Measurements from ENCODE around the gene CDH12.

DNA sequence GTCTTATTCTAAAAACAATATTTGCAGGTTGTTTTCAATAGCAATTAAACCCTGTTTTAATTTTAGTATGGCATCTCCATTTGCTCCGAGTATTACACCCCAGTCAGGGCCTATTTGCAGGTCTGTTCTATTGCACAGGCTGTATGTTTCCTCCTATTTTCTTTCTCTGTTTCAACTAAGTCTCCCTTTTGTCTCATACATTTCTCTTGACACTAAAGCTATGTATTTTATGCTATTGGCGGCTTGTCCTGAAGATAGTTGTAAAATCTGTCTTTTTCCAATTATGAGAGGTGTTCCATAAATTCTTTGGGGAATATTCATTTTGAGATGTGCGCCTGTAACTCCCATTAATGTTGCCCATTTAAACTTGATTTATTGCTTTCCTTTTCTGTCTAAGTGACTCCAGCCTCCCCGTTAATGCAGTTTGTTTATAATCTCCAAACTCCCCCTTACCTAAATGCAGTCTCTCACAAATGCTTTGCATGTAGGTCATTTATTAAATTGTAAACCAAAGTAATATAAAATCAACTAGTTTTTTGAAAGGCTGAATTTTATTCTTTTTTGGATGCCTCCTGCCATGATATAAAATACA lies 262.4 kb downstream of the CDH12 start:
- TF ChIP-seq, protein P1, sequence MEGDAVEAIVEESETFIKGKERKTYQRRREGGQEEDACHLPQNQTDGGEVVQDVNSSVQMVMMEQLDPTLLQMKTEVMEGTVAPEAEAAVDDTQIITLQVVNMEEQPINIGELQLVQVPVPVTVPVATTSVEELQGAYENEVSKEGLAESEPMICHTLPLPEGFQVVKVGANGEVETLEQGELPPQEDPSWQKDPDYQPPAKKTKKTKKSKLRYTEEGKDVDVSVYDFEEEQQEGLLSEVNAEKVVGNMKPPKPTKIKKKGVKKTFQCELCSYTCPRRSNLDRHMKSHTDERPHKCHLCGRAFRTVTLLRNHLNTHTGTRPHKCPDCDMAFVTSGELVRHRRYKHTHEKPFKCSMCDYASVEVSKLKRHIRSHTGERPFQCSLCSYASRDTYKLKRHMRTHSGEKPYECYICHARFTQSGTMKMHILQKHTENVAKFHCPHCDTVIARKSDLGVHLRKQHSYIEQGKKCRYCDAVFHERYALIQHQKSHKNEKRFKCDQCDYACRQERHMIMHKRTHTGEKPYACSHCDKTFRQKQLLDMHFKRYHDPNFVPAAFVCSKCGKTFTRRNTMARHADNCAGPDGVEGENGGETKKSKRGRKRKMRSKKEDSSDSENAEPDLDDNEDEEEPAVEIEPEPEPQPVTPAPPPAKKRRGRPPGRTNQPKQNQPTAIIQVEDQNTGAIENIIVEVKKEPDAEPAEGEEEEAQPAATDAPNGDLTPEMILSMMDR (IDR thresholded peaks at IDR 0.05) = no peak
- TF ChIP-seq POLR2A (IDR thresholded peaks at IDR 0.05) = no peak

Data from thyroid gland (tissue), 4 donors.